Measurements from ENCODE around the gene DHCR24.

DHCR24 gene

DNA sequence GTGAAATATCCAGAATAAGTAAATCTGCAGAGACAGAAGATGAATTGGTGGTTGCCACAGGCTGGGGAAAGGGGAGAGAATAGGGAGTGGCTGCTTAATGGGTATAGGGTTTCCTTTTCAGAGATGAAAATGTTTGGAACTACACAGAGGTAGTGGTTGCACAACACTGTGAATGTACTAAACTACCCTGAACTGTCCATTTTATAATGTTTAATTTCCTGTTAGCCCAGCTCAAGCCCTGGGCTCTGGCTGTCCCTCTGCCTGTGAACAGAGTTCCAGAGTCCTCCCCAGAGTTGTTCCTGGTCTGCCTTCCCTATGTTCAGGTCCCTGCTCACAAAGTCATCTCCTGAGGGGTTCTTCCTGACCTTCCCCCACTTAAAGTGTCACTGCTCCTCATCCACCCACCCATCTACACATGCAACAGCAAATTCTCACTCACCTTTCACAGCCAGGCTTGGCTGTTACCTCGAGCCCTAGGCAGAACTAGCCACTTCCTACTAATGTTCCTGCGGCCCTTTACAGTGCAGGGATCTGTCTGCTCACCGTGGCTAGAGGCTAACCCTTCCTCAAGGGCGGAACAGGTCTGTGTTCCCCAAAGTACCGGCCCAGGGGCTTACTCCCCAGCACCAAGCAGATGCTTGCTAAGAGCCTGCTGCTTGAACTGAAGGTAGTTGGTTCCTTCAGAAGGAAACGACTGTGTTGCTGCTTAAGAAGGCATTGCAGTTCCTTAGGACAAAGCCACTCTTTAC lies 22.4 kb downstream of the DHCR24 start:
- no peak for DNase-seq

DNA sequence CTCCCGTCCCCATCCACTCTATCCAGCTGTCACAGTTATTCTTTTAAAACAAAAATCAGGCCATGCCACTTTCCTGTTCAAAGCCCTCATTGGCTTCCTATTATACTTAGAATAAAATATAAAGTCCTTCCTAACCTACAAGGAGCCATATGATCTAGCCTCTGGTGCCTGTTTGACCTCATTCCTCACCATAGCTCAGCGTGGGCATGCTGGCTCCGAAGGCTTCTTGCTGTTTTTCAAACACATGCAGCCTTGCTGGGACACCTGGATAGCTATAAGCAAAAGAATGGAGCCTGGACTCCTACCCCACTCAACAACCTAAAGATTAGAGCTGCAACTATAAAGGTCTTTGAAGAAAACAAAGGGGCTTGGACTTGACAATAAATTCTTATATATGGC lies 23.7 kb downstream of the DHCR24 start:
- no peak for DNase-seq

DNA sequence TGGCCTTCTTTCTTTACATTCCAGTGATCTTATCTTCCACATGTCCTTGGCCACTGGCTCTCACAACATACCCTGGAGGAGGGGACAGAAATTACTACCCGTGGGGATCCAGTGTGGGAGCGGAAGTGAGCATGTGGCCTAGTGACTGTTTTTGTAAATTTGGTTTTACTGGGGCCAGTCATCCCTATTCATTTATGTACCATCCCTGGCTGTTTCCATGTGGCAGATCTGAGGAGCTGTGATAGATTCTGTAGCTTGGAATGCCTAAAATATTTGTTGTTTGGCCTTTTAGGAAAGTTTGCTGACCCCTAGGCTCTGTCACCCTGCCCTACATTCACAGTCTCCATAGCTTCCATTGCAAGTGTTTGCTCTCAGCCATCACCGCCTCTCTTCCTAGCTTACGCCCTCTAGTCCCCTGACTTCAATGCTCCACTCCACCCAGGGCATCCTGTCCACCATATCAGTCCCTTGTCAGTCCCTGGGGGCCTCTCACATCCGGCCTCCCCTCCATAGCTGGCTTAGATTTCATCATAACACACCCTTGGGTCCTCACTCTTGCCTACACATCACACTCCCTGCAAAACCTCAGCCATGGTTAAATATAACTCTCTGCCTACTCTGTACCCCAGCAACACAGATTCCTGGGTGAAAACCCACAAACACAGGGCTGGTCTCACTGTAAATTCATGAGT lies 25.8 kb downstream of the DHCR24 start:
- DNase-seq = no peak

DNA sequence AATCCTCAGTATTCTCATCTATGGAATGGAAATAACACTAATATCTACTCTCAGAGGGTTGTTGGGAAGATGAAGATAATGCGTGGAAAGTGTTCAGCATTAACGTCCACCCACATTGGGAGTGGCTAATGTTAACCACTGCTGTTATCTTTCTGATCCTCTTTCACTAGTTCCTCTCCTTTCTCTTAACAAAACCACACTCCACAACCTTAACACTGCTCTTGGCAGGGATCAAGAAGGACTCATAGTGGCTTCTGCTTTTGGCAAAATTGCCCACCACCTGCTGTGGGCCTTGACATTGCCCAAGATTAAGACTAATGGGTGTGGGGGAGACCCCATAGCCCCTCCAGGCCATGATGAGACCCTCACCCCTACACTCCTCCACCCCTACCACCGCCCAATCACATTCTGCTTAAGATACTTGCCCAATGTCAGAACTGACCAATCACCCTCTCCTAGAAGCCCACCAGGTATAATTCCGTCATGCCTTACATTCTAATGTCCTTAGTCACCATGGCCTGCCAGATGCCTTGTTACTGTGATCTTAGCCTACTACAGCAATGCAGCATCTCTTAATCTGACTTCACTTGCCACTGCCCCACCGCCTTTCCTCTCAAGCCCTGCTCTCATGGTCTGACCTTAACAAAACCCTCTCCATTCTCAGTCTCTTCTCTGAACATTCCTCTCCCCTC lies 27.1 kb downstream of the DHCR24 start:
- DNase-seq = no peak

DNA sequence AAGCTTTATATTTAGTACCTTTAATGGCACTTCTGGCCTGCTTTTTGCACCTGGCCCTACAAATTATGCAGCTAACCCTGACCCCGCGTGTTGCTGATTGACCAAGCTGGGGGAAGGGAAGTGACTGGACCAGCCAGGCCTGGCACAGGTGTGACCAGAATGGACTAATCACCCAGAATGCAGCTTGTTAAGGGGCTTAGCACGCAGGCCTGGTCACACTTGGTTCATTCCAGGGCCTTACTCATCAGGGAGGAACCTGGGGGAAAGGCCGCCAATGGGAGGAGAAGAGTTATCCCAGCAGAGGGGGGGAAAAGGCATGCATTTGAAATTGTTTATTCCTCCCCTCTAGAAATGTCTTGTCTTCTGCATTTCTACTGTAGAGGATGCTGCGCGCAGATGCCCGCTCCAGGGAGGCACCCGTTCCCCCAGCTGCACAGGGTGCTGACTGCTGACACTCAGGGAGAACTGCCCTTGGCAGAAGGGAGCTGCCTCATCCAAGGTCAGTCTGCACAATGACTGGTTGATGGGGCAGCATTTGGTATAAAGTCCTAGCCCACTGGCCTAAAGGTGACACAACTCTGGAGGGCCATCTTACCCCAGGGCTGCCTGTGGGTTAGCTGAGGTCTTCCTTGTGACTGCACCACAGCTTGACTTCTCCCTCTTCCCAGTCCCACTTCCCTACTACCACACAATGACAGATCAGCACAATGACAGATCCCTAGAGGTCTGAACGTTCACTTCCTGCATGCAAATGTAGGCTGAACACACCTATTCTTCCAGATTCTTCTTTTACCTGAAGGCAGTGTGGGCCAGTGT lies 29.0 kb downstream of the DHCR24 start:
- no peak for DNase-seq

DNA sequence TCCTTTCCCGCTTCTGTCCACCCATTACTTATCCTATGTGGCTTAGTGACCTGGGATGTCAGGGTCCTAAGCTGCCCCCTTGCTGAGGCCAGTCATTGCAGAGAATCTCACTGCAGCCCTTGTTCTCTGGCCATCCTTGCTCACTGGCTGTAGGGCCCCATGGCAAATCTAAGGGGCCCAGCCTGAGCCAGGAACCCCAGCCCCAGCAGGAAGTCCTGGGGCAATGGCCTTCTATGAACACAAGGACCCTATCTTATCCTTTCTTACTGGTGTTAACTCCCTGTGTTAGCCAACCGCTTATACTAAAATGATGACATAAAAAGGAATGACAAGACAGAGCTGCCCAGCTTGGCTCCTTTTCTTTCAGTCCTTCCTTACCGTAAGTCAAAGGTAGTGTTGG lies 29.9 kb downstream of the DHCR24 start:
- no peak for DNase-seq

- DNase-seq = no peak
Observed at GRCh38 chr1:54854381-54855020, 32.5 kb downstream of the DHCR24 start.

DNA sequence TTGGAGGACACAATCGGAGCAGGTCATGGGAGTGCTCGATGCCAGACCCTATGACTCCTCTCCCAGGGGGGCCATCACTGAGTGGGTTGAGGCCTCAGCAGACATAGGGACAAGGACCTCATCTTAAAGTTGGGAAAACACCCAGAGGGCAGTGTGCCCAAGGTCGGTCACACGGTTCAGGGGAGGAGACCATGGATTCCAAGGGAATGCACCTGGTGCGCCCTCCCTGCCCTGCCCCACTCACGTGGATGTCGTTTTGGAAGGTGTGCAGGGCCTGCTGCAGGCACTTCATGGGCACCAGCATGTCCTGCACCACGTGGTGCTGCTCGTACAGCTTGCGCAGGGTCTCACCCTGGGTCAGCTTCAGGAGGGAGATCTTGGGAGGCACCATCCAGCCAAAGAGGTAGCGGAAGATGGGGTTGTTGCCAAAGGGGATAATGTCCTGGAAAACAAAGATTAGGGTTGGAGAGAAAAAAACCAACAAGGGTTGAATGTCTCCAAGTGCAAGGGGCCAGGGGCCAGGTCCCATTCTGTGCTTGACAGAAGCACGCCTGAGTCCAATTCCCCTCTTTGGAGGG lies 33.1 kb downstream of the DHCR24 start:
- no peak for DNase-seq

- no peak for DNase-seq
Observed at GRCh38 chr1:54853096-54853792, 33.8 kb downstream of the DHCR24 start.

DNA sequence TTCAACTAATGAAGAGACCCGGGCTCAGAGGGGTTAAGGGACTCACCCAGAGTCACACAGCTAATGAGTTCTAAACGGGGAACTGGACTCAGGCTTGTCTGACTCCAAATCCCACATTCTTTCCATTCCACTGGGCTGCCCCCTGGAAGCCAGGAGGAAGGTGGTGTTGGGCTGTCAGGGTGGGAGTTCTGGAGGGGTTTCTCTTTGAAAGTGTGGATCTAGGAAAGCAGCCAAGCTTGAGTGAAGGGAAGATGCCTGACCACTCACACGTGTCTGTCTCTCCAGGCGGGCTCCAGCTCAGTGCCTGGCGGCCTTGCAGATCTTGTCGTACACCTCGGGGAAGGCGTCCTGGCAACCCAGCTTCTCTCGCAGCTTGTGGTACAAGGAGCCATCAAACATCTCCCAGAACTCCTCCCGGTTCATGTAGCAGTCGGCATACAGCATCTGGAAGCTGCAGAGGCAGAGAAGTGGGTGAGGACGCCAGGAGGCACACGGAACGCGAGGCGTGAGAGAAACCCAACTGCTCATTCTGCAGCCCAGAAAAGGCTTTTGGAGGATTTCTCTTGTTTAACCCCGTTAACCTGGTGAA lies 35.0 kb downstream of the DHCR24 start:
- no peak for DNase-seq

GRCh38 chr1:54851406-54851805 lies 35.6 kb downstream of the DHCR24 start:
- DNase-seq = no peak

DNA sequence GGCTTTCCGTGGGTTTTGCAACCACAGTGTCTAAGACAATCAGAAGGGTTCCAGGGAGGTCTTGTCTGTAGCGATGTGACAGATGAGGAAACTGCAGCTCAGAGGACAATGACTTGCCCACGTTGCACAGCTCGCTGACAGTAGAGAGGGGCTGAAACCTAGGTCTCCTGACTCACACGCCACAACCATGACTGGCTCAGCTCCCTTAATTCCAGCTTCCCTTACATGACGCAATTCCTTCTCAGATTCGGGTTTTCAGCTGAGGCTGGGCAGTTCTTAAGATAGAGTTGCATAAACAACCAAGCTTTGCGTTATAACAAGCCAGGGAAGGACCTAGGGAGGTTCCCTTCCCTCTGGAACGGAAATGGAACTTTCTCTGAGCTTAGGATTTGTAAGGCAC lies 36.3 kb downstream of the DHCR24 start:
- DNase-seq = no peak

- no peak for DNase-seq
Observed at GRCh38 chr1:54850069-54850730, 36.8 kb downstream of the DHCR24 start.

- DNase-seq = no peak
Observed at GRCh38 chr1:54849219-54850068, 37.6 kb downstream of the DHCR24 start.

DNA sequence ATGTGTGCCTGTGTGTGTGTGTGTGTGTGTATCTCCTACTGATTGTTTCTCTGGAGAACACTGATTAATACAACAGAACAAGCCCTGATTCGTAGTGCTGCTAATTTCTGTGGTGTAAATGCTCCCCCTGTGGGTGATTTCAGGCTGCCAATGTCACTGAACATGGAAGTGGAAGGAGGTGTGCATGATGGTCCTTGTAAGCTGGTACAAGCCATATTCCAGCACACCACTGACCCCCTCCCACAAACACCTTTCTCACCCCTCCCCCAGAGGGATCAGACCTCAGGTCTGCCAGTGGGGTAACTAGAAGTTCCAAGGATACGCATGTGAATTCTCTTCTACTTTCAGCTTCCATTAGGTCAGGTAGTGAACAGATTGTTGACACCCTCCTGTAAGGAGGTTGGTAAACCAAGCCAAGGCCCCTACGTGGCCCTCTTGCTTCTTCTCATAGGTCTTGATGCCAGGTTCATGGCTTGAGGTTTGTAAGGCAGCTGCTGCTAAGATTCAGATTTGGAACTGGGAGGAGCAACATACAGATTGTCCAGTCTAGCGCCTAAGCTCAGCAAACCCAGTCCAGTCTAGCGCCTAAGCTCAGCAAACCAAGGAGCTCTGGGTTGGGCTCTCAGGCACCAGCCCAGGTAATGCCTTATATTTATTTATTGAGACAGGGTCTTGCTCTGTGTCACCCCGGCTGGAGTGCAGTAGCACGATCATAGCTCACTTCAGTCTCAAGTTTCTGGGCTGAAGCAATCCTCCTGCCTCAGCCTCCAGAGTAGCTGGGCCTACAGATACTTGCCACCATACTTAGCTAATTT lies 38.7 kb downstream of the DHCR24 start:
- DNase-seq = no peak

DNA sequence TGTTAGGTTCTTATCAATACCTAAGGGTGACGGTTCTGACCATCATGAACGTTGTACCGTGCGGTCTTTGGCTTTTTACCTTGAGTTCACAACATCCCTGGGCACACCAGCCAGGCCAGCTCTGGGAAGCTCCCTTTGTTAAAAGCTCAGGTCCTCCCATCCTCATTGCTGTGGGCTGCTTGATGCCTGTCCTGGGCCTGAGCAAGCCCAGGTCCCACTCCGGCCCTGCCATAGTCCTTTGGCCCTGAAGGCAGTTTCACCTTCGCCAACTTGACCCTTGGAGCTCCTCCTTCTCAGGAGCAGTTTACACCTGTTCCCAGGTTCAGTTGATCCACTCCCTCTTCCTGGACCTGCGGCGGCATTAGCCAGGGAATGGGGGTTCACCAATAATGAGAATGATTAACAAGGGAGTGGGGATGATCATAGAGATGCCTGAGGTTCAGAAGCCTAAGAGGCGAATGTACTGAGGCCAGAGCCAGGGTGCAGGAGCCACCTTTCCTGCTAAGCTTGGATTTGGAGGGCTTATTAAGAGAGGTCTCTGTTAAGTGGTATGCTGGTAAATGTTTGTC lies 40.2 kb downstream of the DHCR24 start:
- DNase-seq = no peak

DNA sequence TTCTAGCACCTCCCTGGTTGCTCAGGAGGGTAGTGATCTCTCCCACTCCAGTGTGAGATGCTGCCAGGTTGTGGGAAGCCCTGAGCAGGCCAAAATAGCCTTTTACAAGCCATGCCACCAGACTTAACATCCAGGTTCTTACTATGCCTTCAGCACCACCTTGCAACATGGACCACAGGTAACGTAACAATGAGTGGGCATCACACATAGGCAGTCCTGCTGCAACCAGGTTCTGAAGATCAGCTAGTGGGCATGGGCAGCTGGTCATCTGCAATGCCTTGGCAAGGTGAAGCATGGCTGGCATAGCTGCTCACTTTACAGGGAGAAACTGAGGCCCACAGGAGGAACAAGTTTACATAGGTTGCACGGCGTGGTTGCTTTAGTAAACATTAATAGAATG lies 40.7 kb downstream of the DHCR24 start:
- DNase-seq = no peak

DNA sequence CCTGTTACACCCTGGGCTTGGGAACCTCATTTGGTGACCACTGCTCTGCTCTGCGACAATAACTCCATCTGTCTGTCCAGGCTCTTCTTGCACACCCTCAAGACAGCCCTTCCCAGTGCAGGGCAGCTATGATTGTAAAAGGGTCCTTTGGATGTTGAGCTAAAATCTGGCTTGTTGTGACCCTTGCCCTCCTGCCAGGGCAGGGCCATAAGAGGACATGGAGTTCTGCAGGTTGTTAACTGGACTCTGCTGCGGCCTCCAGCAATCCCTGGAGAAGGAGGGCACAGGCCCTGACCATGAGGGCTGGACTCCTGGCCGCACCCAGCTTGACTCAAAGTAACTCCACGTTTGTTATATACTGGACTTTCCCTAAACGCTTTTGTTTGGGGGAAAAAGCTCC lies 41.2 kb downstream of the DHCR24 start:
- no peak for DNase-seq
